Nephron progenitor cell (in vitro differentiated cells): ENCODE data around the gene ACADVL.
A peak's percentile ranks its signal among the peaks of the same experiment; 100 is the strongest.
"Not testable (repeated sequence)": the region's sequence is repeated elsewhere in the genome, so short reads cannot be mapped to it uniquely, and the experiment has no call there.

Source experiments
- DNase-seq: peaks from one replicate; pipeline ENCODE4 v3.0.0; 2021
- H3K27ac Mint-ChIP-seq: 2 replicates; pipeline ENCODE4 v1.8.0; 2021; ENCODE audit warnings: mild to moderate bottlenecking, moderate library complexity, mixed read lengths
- H3K27me3 Mint-ChIP-seq: 2 replicates; pipeline ENCODE4 v1.8.0; 2021; ENCODE audit warnings: mild to moderate bottlenecking, low read depth, mixed read lengths; ENCODE audit not compliant: poor library complexity
- H3K36me3 Mint-ChIP-seq: 2 replicates; pipeline ENCODE4 v1.8.0; 2021; ENCODE audit warnings: low read depth, mixed read lengths
- H3K4me1 Mint-ChIP-seq: 2 replicates; pipeline ENCODE4 v1.8.0; 2021; ENCODE audit warnings: mixed read lengths
- H3K4me3 Mint-ChIP-seq: 2 replicates; pipeline ENCODE4 v1.8.0; 2021; ENCODE audit warnings: mild to moderate bottlenecking, moderate library complexity, mixed read lengths
- H3K9me3 Mint-ChIP-seq: 2 replicates; pipeline ENCODE4 v1.8.0; 2021; ENCODE audit warnings: mild to moderate bottlenecking, moderate library complexity, mixed read lengths
- TF ChIP-seq, protein P1 (sequence below): fragments of 200-600 bp; sonication (generic); IDR thresholded peaks from 2 replicates; pipeline ENCODE4 v1.5.0; 2021; ENCODE audit warnings: antibody characterized with exemption

The ACADVL gene

GRCh38 chr17:7179317-7180254 lies 40.2 kb upstream of the ACADVL start, which contains the start of gene ASGR1:
ASGR1 (minus strand) TSS chr17:7179370; CDS start chr17:7178563, 807 bp downstream.
- peak within 1 kb of the TSS; percentile 89 for H3K27ac Mint-ChIP-seq

DNA sequence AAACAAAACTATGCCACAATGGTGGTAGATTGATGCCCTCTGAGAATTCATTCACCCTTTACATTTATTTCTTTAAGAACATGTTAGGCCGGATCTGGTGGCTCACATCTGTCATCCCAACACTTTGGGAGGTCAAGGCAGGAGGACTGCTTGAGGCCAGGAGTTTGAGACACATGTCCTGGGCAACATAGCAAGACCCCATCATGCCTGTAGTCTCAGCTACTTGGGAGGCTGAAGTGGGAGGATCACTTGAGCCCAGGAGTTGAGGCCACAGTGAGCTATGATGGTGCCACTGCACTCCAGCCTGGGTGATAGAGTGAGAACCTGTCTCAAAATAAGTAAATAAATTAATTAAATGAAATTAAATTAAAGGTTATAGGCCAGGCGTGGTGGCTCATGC lies 37.6 kb upstream of the ACADVL start:
- H3K27me3 Mint-ChIP-seq, H3K4me3 Mint-ChIP-seq, DNase-seq, H3K27ac Mint-ChIP-seq, H3K36me3 Mint-ChIP-seq, H3K9me3 Mint-ChIP-seq: not testable (repeated sequence)
- H3K4me1 Mint-ChIP-seq = peaks cover 26% of the 10 kb centered on the region

More at GRCh38 chr17:7179317-7180254, 40.2 kb upstream of the ACADVL start, which contains the start of gene ASGR1:
- no peaks in the 10 kb centered on the region for H3K36me3 Mint-ChIP-seq
- H3K9me3 Mint-ChIP-seq = no peaks in the 10 kb centered on the region
- H3K4me3 Mint-ChIP-seq = peak within 1 kb of the TSS; percentile 59
- peaks cover 20% of the 10 kb centered on the region for H3K4me1 Mint-ChIP-seq
- no peak for DNase-seq
- TF ChIP-seq, protein P1, sequence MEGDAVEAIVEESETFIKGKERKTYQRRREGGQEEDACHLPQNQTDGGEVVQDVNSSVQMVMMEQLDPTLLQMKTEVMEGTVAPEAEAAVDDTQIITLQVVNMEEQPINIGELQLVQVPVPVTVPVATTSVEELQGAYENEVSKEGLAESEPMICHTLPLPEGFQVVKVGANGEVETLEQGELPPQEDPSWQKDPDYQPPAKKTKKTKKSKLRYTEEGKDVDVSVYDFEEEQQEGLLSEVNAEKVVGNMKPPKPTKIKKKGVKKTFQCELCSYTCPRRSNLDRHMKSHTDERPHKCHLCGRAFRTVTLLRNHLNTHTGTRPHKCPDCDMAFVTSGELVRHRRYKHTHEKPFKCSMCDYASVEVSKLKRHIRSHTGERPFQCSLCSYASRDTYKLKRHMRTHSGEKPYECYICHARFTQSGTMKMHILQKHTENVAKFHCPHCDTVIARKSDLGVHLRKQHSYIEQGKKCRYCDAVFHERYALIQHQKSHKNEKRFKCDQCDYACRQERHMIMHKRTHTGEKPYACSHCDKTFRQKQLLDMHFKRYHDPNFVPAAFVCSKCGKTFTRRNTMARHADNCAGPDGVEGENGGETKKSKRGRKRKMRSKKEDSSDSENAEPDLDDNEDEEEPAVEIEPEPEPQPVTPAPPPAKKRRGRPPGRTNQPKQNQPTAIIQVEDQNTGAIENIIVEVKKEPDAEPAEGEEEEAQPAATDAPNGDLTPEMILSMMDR = no peak
- H3K27me3 Mint-ChIP-seq = no peaks in the 10 kb centered on the region

DNA sequence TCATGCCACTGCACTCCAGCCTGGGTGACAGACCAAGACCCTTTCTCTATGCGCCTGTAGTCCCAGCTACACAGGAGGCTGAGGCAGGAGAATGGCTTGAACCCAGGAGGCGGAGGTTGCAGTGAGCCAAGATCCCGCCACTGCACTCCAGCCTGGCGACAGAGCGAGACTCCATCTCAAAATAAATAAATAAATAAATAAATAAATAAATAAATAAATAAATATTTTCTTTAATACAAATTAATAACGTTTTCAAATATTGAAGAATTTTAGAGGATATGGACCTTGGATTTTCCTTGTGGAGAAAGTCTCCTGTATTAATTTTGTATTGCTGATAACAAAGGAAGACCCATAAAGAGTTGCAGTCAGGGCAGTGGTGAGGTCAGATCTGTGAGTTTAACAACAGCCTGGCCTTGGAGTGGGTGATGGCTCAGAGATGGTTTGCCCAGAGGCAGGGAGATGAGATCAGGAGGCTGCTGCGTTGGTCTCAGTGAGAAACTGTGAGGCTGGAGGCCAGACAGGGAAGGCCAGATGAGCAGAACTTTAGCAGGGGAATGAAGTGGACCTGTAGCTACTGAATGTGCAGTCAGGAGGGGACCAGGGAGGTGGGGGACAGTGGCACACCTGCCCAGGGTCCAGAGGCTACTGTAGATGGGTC lies 36.2 kb upstream of the ACADVL start:
- peaks cover 21% of the 10 kb centered on the region for H3K4me1 Mint-ChIP-seq

DNA sequence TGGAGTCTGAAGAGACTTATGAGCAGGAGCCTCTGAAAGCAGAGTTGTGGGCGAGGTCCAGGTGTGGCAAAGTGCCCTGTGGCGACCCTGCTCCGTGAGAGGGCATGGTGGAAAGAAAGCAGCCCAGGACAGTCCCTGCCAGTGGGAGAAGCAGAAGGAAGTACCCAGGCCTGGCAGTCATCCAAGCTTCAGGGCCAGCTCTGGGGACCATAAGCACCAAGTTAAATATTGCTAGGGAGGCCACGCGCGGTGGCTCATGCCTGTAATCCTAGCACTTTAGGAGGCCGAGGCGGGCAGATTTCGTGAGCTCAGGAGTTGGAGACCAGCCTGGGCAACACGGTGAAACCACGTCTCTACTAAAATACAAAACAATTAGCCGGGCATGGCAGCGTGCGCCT lies 35.6 kb upstream of the ACADVL start:
- peaks cover 21% of the 10 kb centered on the region for H3K4me1 Mint-ChIP-seq
- no peak overlapping the region for H3K4me3 Mint-ChIP-seq
- peaks cover 6% of the 10 kb centered on the region for H3K27me3 Mint-ChIP-seq
- peaks cover 6% of the 10 kb centered on the region for H3K36me3 Mint-ChIP-seq
- no peaks in the 10 kb centered on the region for H3K9me3 Mint-ChIP-seq
- no peak for DNase-seq
- TF ChIP-seq, protein P1 = no peak
- peak overlapping the region; percentile 86 for H3K27ac Mint-ChIP-seq

More for the DNA sequence above, 36.2 kb upstream of the ACADVL start:
- Mint-ChIP-seq H3K9me3 (no peaks in the 10 kb centered on the region), H3K27me3 (peaks cover 6% of the 10 kb centered on the region), H3K4me3 (no peak overlapping the region), H3K27ac (peak overlapping the region; percentile 86), H3K36me3 (peaks cover 2% of the 10 kb centered on the region)
- no peak for DNase-seq
- TF ChIP-seq, protein P1 = no peak

DNA sequence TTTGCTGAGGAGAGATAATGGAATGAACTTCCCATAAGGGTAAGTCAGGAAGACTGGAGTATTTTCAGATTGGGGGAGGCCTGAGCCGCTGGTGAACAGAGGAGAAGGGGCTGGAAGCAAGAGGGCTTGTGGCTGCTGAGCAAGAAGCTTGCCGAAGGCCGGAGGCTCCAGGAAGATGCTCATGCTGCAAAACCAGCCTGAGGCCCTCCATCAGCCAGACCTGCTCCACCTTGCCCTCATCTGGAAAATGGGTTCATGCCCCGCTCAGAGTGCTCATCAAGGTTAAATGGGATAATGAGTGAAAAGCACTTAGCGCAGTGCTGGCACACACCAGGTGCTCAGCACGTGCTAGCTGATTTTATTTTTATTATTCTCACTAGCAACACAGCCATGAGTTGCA lies 35.1 kb upstream of the ACADVL start:
- H3K27ac Mint-ChIP-seq = no peak overlapping the region
- peaks cover 6% of the 10 kb centered on the region for H3K27me3 Mint-ChIP-seq
- H3K9me3 Mint-ChIP-seq = no peaks in the 10 kb centered on the region
- H3K4me1 Mint-ChIP-seq = peaks cover 23% of the 10 kb centered on the region
- H3K4me3 Mint-ChIP-seq = no peak overlapping the region
- peaks cover 11% of the 10 kb centered on the region for H3K36me3 Mint-ChIP-seq
- TF ChIP-seq, protein P1 = no peak
- no peak for DNase-seq

- peaks cover 16% of the 10 kb centered on the region for H3K36me3 Mint-ChIP-seq
- H3K9me3 Mint-ChIP-seq = no peaks in the 10 kb centered on the region
- H3K4me3 Mint-ChIP-seq = no peak overlapping the region
- no peak for DNase-seq
- peaks cover 6% of the 10 kb centered on the region for H3K27me3 Mint-ChIP-seq
- TF ChIP-seq, protein P1 = no peak
- peak overlapping the region; percentile 86 for H3K27ac Mint-ChIP-seq
- H3K4me1 Mint-ChIP-seq = peaks cover 25% of the 10 kb centered on the region
These were observed 33.5 kb upstream of the ACADVL start for GRCh38 chr17:7186241-7186640.
